ENCODE measurements around the gene COX5B.

DNA sequence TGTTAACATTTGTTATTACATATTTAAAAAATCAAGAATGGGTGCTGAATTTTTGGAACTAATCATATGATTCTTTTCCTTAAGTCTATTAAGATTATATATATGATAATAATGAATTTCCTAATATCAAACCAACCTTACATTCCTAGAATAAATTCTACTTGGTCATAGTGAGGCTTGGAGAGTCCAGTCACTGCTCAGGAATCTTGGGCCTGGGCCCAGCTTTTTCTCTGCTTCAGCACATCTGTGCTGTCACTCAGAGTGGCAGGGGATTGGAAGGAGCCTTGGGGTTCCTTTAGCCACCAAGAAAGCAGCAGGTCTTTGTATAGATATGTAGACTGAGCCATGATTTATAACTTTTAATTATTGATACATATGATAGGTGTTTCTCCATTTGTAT lies 47.6 kb downstream of the COX5B start:
- TF ChIP-seq, protein P1, sequence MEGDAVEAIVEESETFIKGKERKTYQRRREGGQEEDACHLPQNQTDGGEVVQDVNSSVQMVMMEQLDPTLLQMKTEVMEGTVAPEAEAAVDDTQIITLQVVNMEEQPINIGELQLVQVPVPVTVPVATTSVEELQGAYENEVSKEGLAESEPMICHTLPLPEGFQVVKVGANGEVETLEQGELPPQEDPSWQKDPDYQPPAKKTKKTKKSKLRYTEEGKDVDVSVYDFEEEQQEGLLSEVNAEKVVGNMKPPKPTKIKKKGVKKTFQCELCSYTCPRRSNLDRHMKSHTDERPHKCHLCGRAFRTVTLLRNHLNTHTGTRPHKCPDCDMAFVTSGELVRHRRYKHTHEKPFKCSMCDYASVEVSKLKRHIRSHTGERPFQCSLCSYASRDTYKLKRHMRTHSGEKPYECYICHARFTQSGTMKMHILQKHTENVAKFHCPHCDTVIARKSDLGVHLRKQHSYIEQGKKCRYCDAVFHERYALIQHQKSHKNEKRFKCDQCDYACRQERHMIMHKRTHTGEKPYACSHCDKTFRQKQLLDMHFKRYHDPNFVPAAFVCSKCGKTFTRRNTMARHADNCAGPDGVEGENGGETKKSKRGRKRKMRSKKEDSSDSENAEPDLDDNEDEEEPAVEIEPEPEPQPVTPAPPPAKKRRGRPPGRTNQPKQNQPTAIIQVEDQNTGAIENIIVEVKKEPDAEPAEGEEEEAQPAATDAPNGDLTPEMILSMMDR (conservative IDR thresholded peaks at IDR 0.05): no peak
- no peak for TF ChIP-seq EZH2 (IDR thresholded peaks at IDR 0.05; ENCODE audit: low read depth)
